OCI-LY1 (cell line): ENCODE measurements around the gene BTBD17.
"Not testable (repeated sequence)": the region's sequence is repeated elsewhere in the genome, so short reads cannot be mapped to it uniquely, and the experiment has no call there.

Source experiments
- H2AFZ ChIP-seq: fragments of 200-600 bp; sonication (generic), shearing (Covaris generic); 2 replicates; pipeline ENCODE4 v1.6.0; 2014; ENCODE audit warnings: antibody characterized with exemption, mild to moderate bottlenecking, low read length
- H3F3A ChIP-seq: fragments of 200-600 bp; sonication (generic), shearing (Covaris generic); 2 replicates; pipeline ENCODE4 v1.6.0; 2014; ENCODE audit warnings: mild to moderate bottlenecking, antibody characterized with exemption, low read length, moderate library complexity; ENCODE audit not compliant: insufficient read depth
- H3K27ac ChIP-seq: fragments of 200-600 bp; sonication (generic); 2 replicates; pipeline ENCODE4 v1.5.1; 2014; ENCODE audit warnings: low read length, mixed run types, mild to moderate bottlenecking, low read depth; ENCODE audit not compliant: poor library complexity, severe bottlenecking
- H3K27me3 ChIP-seq: fragments of 200-600 bp; sonication (generic); 2 replicates; pipeline ENCODE4 v1.6.0; 2014; ENCODE audit warnings: antibody characterized with exemption, mild to moderate bottlenecking, low read length, moderate library complexity; ENCODE audit not compliant: insufficient read depth
- H3K36me3 ChIP-seq: fragments of 200-600 bp; sonication (generic); 2 replicates; pipeline ENCODE4 v1.6.1; 2014; ENCODE audit warnings: mild to moderate bottlenecking, antibody characterized with exemption, low read length, moderate library complexity, mixed read lengths; ENCODE audit not compliant: insufficient read depth
- H3K4me1 ChIP-seq: fragments of 200-600 bp; sonication (generic); 2 replicates; pipeline ENCODE4 v1.5.1; 2014; ENCODE audit warnings: mild to moderate bottlenecking, low read length, moderate library complexity; ENCODE audit not compliant: insufficient read depth, severe bottlenecking
- H3K4me2 ChIP-seq: fragments of 200-600 bp; sonication (generic), shearing (Covaris generic); 2 replicates; pipeline ENCODE4 v1.6.1; 2014; ENCODE audit warnings: low read length
- H3K4me3 ChIP-seq: fragments of 200-600 bp; sonication (generic); 2 replicates; pipeline ENCODE4 v1.5.1; 2014; ENCODE audit warnings: low read length, low read depth, mild to moderate bottlenecking, mixed read lengths; ENCODE audit not compliant: poor library complexity, severe bottlenecking
- H3K79me2 ChIP-seq: fragments of 200-600 bp; shearing (Covaris generic); 2 replicates; pipeline ENCODE4 v1.6.1; 2016; ENCODE audit warnings: mixed run types, low read length, mixed read lengths; ENCODE audit not compliant: insufficient read depth
- H3K9ac ChIP-seq: fragments of 200-600 bp; sonication (generic), shearing (Covaris generic); 2 replicates; pipeline ENCODE4 v1.6.1; 2014; ENCODE audit warnings: mild to moderate bottlenecking, low read length, mixed read lengths
- H3K9me2 ChIP-seq: fragments of 200-600 bp; sonication (generic), shearing (Covaris generic); 2 replicates; pipeline ENCODE4 v1.6.1; 2014; ENCODE audit warnings: low read depth, mild to moderate bottlenecking, low read length, mixed read lengths
- H3K9me3 ChIP-seq: fragments of 200-600 bp; shearing (Covaris generic); 2 replicates; pipeline ENCODE4 v1.6.1; 2014; ENCODE audit warnings: low read length, mixed read lengths
- H4K20me1 ChIP-seq: fragments of 200-600 bp; sonication (generic), shearing (Covaris generic); 2 replicates; pipeline ENCODE4 v1.6.0; 2016; ENCODE audit warnings: mild to moderate bottlenecking, low read length; ENCODE audit not compliant: insufficient read depth
- CTCF ChIP-seq: fragments of 200-600 bp; sonication (generic), shearing (Covaris generic); IDR thresholded peaks from 2 replicates; pipeline ENCODE4 v1.5.1; 2017; ENCODE audit warnings: mild to moderate bottlenecking, antibody characterized with exemption, low read length, moderate library complexity, mixed read lengths
- EZH2 ChIP-seq: fragments of 200-600 bp; sonication (generic), shearing (Covaris generic); IDR thresholded peaks from 2 replicates; pipeline ENCODE4 v1.8.0; 2017; ENCODE audit warnings: borderline replicate concordance, mixed run types, mild to moderate bottlenecking, antibody characterized with exemption, low read length, moderate library complexity, mixed read lengths

The BTBD17 gene

GRCh38 chr17:74408262-74408661 is 46.6 kb upstream of the BTBD17 start:
- H3K9me2 ChIP-seq: no peaks in the 10 kb centered on the region
- no peak overlapping the region for H3K4me2 ChIP-seq
- H3K9ac ChIP-seq: no peak overlapping the region
- H3K27ac ChIP-seq: no peak overlapping the region
- H3K79me2 ChIP-seq: no peaks in the 10 kb centered on the region
- TF ChIP-seq EZH2 (no peak), CTCF (no peak)
- no peaks in the 10 kb centered on the region for H3K4me1 ChIP-seq
- H3K36me3 ChIP-seq: no peaks in the 10 kb centered on the region
- H3K9me3 ChIP-seq: no peaks in the 10 kb centered on the region
- H3K27me3 ChIP-seq: no peaks in the 10 kb centered on the region
- no peak overlapping the region for H3K4me3 ChIP-seq
- H4K20me1 ChIP-seq: no peaks in the 10 kb centered on the region
- no peaks in the 10 kb centered on the region for H3F3A ChIP-seq
- H2AFZ ChIP-seq: no peak overlapping the region

GRCh38 chr17:74407384-74407783 is 45.7 kb upstream of the BTBD17 start:
- Histone ChIP-seq H3K27me3 (no peaks in the 10 kb centered on the region), H3K27ac (no peak overlapping the region), H3K79me2 (no peaks in the 10 kb centered on the region), H3K4me2 (no peak overlapping the region), H3K9ac (no peak overlapping the region), H3K4me3 (no peak overlapping the region), H3F3A (no peaks in the 10 kb centered on the region), H3K9me3 (no peaks in the 10 kb centered on the region), H3K9me2 (no peaks in the 10 kb centered on the region), H2AFZ (no peak overlapping the region), H3K36me3 (no peaks in the 10 kb centered on the region), H3K4me1 (no peaks in the 10 kb centered on the region), H4K20me1 (no peaks in the 10 kb centered on the region)
- TF ChIP-seq CTCF: no peak
- no peak for TF ChIP-seq EZH2

GRCh38 chr17:74405311-74405710 is 43.6 kb upstream of the BTBD17 start:
- not testable (repeated sequence) for H3K4me2 ChIP-seq, H4K20me1 ChIP-seq, H3K36me3 ChIP-seq, H3K27me3 ChIP-seq, H3K9me3 ChIP-seq, H3K27ac ChIP-seq, H2AFZ ChIP-seq, H3K9ac ChIP-seq, H3K9me2 ChIP-seq, H3K4me3 ChIP-seq, H3K79me2 ChIP-seq, H3F3A ChIP-seq, H3K4me1 ChIP-seq

- Histone ChIP-seq H3F3A (no peaks in the 10 kb centered on the region), H3K9me3 (no peaks in the 10 kb centered on the region), H3K27me3 (no peaks in the 10 kb centered on the region), H3K27ac (no peak overlapping the region), H3K9me2 (no peaks in the 10 kb centered on the region), H3K36me3 (no peaks in the 10 kb centered on the region), H3K4me3 (no peak overlapping the region), H2AFZ (no peak overlapping the region), H4K20me1 (no peaks in the 10 kb centered on the region), H3K9ac (no peak overlapping the region), H3K79me2 (no peaks in the 10 kb centered on the region), H3K4me1 (no peaks in the 10 kb centered on the region), H3K4me2 (no peak overlapping the region)
- TF ChIP-seq CTCF: no peak
These were observed 43.1 kb upstream of the BTBD17 start for GRCh38 chr17:74404789-74405188.
